Activated naive CD4-positive, alpha-beta T cell treated with anti-CD3 and anti-CD28 coated beads, Interleukin-2, amount 50 U/mL, for 24 hours (primary cell): Measurements from ENCODE around the gene ENKD1.

Source experiments
- H3K27ac Mint-ChIP-seq: one replicate; pipeline ENCODE4 v1.8.0; 2021; ENCODE audit warnings: mild to moderate bottlenecking, mixed read lengths
- H3K27me3 Mint-ChIP-seq: one replicate; pipeline ENCODE4 v1.8.0; 2021; ENCODE audit warnings: mixed read lengths
- H3K36me3 Mint-ChIP-seq: one replicate; pipeline ENCODE4 v1.8.0; 2021; ENCODE audit warnings: mixed read lengths
- H3K4me1 Mint-ChIP-seq: one replicate; pipeline ENCODE4 v1.8.0; 2021; ENCODE audit warnings: mixed read lengths
- H3K4me3 Mint-ChIP-seq: one replicate; pipeline ENCODE4 v1.8.0; 2021; ENCODE audit warnings: mild to moderate bottlenecking, mixed read lengths
- H3K9me3 Mint-ChIP-seq: one replicate; pipeline ENCODE4 v1.8.0; 2021; ENCODE audit warnings: mixed read lengths

The ENKD1 gene

DNA sequence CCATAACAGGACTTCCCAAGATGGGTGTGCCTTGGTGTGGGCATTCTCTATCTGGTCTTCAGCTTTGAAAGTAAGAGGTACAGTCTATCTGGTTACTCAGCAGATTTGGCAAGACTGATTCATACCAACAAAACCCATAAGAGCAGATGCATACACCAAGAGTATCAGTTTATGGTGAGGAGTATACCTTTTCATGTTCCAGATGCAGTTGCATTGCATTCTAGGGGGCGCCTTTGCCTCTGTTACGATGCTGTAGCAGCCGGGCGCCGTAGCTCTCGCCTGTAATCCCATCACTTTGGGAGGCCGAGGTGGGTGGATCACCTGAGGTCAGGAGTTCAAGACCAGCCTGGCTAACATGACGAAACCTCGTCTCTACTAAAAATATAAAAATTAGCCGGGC lies 52.7 kb downstream of the ENKD1 start:
- H3K36me3 Mint-ChIP-seq = peaks cover 7% of the 10 kb centered on the region

More for the DNA sequence above, 52.7 kb downstream of the ENKD1 start:
- Mint-ChIP-seq H3K9me3 (no peaks in the 10 kb centered on the region), H3K27me3 (no peaks in the 10 kb centered on the region), H3K4me3 (no peak overlapping the region), H3K27ac (no peak overlapping the region), H3K4me1 (peaks cover 4% of the 10 kb centered on the region)
